GM19455 (cell line): ENCODE measurements around the gene GAPVD1.

Source experiments
- ATAC-seq: cut with Tn5 transposase; IDR thresholded peaks from one replicate; pipeline ENCODE4 v1.9.1; 2021; ENCODE audit not compliant: unreplicated experiment

GAPVD1 gene

GRCh38 chr9:125400725-125401716 lies 139.4 kb downstream of the GAPVD1 start:
- ATAC-seq = no peak

GRCh38 chr9:125404733-125405132 lies 143.1 kb downstream of the GAPVD1 start:
- no peak for ATAC-seq

GRCh38 chr9:125405938-125406809 lies 144.5 kb downstream of the GAPVD1 start:
- ATAC-seq = no peak

- no peak for ATAC-seq
These were observed 145.1 kb downstream of the GAPVD1 start for GRCh38 chr9:125406810-125407087.

GRCh38 chr9:125407432-125407973 lies 145.9 kb downstream of the GAPVD1 start:
- no peak for ATAC-seq

GRCh38 chr9:125407974-125408900 lies 146.6 kb downstream of the GAPVD1 start:
- no peak for ATAC-seq

GRCh38 chr9:125409217-125409636 lies 147.6 kb downstream of the GAPVD1 start:
- no peak for ATAC-seq

GRCh38 chr9:125409637-125410521 lies 148.3 kb downstream of the GAPVD1 start:
- ATAC-seq = no peak

- no peak for ATAC-seq
These were observed 148.9 kb downstream of the GAPVD1 start for GRCh38 chr9:125410522-125410894.

- no peak for ATAC-seq
These were observed 149.6 kb downstream of the GAPVD1 start for GRCh38 chr9:125411171-125411756.

GRCh38 chr9:125412166-125412565 lies 150.5 kb downstream of the GAPVD1 start:
- ATAC-seq = no peak

GRCh38 chr9:125413579-125413978 lies 152.0 kb downstream of the GAPVD1 start:
- no peak for ATAC-seq

GRCh38 chr9:125415583-125416460 lies 154.2 kb downstream of the GAPVD1 start:
- ATAC-seq = no peak

GRCh38 chr9:125416517-125416916 lies 154.9 kb downstream of the GAPVD1 start:
- no peak for ATAC-seq
